ENCODE results near the gene RIMBP2.

RIMBP2 gene

GRCh38 chr12:130456375-130457199 is 259.5 kb downstream of the RIMBP2 start:
- in situ Hi-C loops (cut with MboI; ENCODE audit: low sequenced_read_pairs), result no loop called here

DNA sequence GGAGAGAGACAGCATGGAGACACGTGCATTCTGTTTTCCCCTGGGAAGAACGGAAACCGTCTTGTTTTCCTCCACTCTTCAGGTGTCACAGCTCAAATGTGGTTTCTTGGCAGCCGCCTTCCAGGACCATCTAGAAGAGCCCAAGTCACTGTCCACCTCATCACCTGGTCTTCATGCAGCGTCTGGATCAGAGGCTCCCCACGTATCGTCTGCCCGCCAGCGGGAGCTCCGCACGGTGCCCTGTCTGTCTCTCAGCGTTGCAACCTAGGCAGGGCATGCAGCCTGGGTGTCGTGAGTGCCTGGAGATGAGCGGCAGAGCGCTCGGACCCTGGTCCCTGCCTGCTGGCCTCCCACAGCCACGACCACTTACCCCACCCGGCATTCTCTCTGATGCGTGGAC is 260.9 kb downstream of the RIMBP2 start:
- in situ Hi-C loops (cut with MboI; ENCODE audit: low sequenced_read_pairs), result no loop called here

- in situ Hi-C loops (cut with MboI; ENCODE audit: low sequenced_read_pairs), result no loop called here
Observed at GRCh38 chr12:130454296-130454695, 261.8 kb downstream of the RIMBP2 start.

DNA sequence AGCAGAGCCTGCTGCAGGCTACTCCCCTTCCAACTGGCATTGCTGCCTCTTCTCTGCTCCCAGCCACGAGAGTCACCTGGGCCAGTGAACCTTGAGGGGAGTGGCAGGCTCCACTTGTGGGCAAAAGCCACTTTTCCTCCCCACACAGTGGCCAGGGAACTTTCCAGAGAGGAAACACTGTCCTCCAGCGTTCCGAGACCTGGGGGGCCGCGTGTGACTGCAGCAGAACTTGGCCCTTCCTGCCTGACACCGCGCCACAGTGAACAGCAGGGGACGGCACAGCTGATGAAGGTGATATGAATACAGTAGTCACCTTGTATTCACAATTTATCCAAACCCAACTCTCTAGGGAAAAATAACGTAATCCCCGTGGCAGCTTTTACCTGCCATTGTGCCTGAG is 263.6 kb downstream of the RIMBP2 start:
- in situ Hi-C loops (cut with MboI; ENCODE audit: low sequenced_read_pairs), result no loop called here

DNA sequence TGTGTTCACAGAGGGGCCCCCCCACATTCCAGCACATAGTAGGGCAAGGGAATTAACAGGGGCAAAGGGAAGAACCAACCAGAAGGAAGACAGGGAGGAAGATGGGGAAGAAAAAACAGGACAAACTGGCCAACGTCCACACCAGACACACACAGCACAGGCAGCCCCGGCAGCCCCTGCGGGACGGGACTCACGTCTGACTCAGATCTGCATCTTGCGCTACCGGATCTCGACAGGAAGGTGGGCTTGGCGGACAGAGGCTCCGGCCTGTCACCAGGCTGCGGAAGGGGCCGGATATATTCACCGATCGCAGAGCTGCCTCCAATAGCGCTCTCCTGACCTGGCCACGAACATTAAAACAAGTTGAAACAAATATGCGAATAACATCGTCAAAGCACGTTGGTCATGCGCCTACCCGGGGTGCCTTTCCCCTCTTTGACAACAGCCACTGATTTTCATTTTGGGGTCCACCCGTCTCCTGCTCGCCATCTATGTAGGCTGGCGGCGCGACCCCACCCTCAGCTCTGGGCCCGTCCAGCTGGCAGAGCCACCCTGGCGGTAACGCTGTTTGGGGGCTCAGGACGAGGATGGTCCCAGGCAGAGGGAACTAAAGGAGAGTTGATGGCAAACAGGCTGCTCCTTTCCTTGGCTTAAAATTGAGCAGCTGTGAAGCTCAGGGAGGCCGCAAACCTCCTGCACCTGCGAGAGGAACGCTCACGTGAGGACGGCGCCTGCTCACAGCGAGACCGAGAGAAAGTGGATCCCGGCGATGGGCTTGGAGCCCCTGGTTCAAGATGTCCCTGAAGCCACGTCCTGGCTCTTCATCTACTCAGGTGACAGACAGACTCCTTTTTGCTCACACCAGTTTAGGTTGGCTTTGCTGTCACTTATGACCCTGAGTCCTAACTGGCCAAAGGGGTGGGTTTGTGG is 264.8 kb downstream of the RIMBP2 start:
- in situ Hi-C loops (cut with MboI; ENCODE audit: low sequenced_read_pairs), result no loop called here

GRCh38 chr12:130449291-130449690 is 266.8 kb downstream of the RIMBP2 start:
- in situ Hi-C loops (cut with MboI; ENCODE audit: low sequenced_read_pairs), result no loop called here

- in situ Hi-C loops (cut with MboI; ENCODE audit: low sequenced_read_pairs), result no loop called here
Observed at GRCh38 chr12:130448044-130448821, 267.9 kb downstream of the RIMBP2 start.

DNA sequence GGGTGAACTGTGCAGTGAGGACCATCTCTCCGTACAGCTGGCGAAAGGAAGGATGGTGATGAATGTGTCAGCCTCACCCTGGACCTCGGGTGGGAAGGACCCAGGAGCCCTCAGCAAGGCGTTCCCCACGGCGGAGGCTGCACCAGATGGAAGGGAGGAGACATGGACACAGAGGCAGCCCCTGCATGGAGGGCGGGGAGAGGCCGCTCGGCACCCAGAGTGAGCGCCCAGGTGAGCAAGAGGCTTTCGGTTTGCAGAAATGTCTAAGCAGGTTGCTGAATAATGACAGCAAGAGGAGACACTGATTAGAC is 268.5 kb downstream of the RIMBP2 start:
- in situ Hi-C loops (cut with MboI; ENCODE audit: low sequenced_read_pairs), result no loop called here

DNA sequence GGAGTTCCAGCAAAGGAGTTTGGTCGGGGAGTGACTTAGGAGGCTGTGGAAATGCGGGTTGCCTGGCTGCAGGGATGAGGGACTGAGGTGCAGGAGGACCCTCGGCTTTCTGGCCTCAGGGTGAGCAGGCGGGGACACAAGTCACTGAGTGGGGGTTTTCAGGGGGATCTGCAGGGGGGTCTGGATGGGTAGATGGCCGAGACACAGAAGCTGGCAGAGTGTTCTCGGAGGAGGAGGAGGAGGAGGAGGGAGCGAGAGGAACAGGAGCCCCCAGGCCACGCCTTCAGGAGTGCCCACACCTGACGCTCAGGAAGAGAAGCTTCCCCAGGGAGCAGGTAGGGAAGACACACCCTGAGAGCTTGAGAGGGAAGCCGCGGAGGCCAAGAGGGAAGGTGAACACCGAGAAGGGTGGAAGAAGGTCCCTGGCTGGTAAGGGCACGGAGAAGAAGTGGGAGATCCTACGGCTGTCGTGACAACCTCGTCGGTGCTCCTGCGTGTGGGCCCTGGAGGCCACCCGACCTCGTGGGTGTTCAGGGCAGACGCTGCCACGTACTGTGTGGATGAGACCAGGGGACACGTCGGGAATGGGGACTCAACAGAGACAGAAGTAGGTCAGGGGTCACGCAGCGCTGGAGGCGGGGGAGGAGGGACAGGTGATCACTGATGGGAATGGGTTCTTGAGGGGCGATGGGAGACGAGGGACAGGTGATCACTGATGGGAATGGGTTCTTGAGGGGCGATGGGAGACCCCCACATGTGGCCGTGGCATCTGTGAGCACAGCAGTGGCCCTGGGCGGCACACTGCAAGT is 269.0 kb downstream of the RIMBP2 start:
- in situ Hi-C loops (cut with MboI; ENCODE audit: low sequenced_read_pairs), result no loop called here

GRCh38 chr12:130444986-130445385 is 271.1 kb downstream of the RIMBP2 start:
- in situ Hi-C loops (cut with MboI; ENCODE audit: low sequenced_read_pairs), result no loop called here

GRCh38 chr12:130444061-130444460 is 272.0 kb downstream of the RIMBP2 start:
- in situ Hi-C loops (cut with MboI; ENCODE audit: low sequenced_read_pairs), result no loop called here

DNA sequence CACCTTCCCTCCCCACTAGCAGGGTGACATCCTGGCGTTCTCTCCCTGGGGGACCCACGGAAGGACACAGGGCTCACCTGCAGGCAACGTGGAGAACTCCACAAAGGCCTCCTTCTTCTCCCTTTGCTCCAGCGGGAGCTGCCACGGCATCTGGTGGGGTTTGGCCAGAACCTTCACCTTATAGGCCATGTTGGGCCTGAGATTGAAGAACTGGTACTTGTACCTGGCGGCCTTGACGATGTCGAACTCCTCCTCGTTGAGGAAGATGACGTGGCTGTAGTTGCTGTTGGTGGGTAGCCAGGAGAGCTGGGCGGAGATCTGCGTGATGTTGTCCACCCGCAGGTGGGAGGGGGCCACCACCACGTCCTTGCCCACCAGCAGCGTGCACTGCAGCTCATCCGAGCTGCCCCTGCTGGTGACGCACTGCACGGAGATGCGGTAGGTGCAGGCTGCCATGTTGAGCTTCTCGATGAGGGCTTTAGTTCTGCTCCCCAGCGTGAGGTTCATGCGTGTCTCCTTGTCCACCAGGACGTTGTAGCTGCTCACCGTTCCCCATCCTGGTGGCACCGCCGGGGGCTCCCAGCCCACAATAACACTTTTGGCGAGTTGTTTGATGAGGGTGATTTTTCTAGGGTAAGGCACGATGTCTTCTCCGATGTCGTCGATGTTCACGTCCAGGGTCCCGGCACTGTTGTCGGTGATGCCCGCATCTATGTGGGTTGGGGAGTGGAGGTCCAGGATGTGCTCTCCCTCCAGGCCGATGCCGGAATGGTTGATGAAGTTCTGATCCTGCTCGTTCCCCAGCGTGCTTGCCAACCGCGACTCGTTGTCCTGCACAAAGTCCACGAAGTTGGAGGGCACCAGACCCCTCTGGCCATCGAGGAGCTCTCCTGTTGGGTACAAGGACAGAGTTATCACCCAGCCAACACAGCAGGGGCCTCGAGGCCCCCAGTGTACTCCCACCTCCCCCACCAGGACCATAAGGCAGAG is 274.0 kb downstream of the RIMBP2 start:
- in situ Hi-C loops (cut with MboI; ENCODE audit: low sequenced_read_pairs), result no loop called here

- in situ Hi-C loops (cut with MboI; ENCODE audit: low sequenced_read_pairs), result no loop called here
Observed at GRCh38 chr12:130440411-130441080, 275.6 kb downstream of the RIMBP2 start.

DNA sequence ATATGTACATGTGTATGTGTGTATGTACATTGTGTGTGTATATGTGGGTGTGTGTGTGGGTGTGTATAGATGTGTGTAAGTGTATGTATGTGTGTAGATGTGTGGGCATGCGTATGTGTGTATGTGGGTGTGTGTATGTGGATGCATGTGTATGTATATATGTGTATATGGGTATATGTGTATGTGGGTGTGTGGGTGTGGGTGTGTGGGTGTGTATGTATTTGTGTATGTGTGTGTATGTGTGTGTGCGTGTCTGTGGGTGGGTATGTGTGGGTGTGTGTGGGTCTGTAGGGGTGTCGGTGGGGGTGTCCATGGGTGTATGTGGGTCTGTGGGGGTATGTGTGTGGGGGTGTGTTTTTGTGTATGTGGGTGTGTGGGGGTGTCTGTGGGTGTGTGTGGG is 276.8 kb downstream of the RIMBP2 start:
- in situ Hi-C loops (cut with MboI; ENCODE audit: low sequenced_read_pairs), result no loop called here

- in situ Hi-C loops (cut with MboI; ENCODE audit: low sequenced_read_pairs), result no loop called here
Observed at GRCh38 chr12:130438711-130439110, 277.4 kb downstream of the RIMBP2 start.

- in situ Hi-C loops (cut with MboI; ENCODE audit: low sequenced_read_pairs), result no loop called here
Observed at GRCh38 chr12:130438243-130438620, 277.9 kb downstream of the RIMBP2 start.

- in situ Hi-C loops (cut with MboI; ENCODE audit: low sequenced_read_pairs), result no loop called here
Observed at GRCh38 chr12:130437555-130438242, 278.4 kb downstream of the RIMBP2 start.
